ENCODE results near the gene PSG1.

DNA sequence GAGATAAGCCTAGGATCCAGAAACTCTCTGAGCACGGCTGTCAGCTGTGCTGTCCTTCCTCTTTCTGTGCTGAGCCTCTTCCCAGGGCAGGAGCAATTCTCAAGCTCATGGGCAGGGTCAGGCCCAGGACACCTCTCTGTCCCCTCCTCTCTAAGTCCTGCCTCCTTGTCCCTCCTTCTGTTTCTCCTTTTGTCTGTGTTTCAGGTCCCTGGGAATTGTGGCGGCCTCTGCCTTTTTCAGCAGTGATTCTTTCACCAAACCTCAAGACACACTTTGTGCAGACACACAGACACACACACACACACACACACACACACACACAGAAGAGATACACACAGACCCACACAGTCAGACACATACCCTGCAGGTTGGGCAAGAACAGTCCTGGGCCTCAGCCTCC lies at the start of gene PSG1:
- TF ChIP-seq YY1 (IDR thresholded peaks at IDR 0.05) (no peak), TAF1 (conservative IDR thresholded peaks at IDR 0.05) (no peak), JUND (IDR thresholded peaks at IDR 0.05) (no peak)
- TF ChIP-seq, protein P1, sequence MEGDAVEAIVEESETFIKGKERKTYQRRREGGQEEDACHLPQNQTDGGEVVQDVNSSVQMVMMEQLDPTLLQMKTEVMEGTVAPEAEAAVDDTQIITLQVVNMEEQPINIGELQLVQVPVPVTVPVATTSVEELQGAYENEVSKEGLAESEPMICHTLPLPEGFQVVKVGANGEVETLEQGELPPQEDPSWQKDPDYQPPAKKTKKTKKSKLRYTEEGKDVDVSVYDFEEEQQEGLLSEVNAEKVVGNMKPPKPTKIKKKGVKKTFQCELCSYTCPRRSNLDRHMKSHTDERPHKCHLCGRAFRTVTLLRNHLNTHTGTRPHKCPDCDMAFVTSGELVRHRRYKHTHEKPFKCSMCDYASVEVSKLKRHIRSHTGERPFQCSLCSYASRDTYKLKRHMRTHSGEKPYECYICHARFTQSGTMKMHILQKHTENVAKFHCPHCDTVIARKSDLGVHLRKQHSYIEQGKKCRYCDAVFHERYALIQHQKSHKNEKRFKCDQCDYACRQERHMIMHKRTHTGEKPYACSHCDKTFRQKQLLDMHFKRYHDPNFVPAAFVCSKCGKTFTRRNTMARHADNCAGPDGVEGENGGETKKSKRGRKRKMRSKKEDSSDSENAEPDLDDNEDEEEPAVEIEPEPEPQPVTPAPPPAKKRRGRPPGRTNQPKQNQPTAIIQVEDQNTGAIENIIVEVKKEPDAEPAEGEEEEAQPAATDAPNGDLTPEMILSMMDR (IDR thresholded peaks at IDR 0.05; ENCODE audit: low read depth, low read length, missing input control), result no peak

All from liver (tissue), 3 donors.